HepG2 (cell line): Measurements from ENCODE around the gene ASNS. TPM values are rescaled to one million over a fixed set of nuclear protein-coding genes. Genes with fewer than 3 reads are reported as not detected.
"Not testable (repeated sequence)": the region's sequence is repeated elsewhere in the genome, so short reads cannot be mapped to it uniquely, and the experiment has no call there.

Experiments used
- ATAC-seq: fragments of 200-7000 bp; cut with Tn5 transposase; 3 replicates; pipeline ENCODE4 v1.9.1; 2020; ENCODE audit warnings: mild to moderate bottlenecking, moderate library complexity
- BruUV-seq: library from RNA; stranded (reverse); fragments of 400-500 nt; replicated peaks from 2 replicates; lab custom pipeline; 2021; lab: Mats Ljungman, UMichigan
- CTCF ChIA-PET: fragments of 300-600 bp; formaldehyde crosslinking; extraction: SDS; loops from one replicate; lab custom pipeline; 2021; ENCODE audit warnings: low total read pairs, inconsistent platforms, low intra/inter-chr PET ratio; lab: Yijun Ruan, JAX
- POLR2A ChIA-PET: fragments of 350-600 bp; sonication (Branson Sonifier 250); formaldehyde crosslinking; loops from one replicate; lab custom pipeline; 2020; ENCODE audit warnings: antibody characterized with exemption, inconsistent platforms; lab: Yijun Ruan, JAX
- DNase-seq: peaks from one replicate; pipeline ENCODE4 v3.0.0-alpha.2; 2015; ENCODE audit warnings: low spot score
- FAIRE-seq: peaks from 3 replicates; lab custom pipeline; 2011; peaks lifted over from hg19 to GRCh38; lab: Jason Lieb, UNC
- H2AFZ ChIP-seq: one replicate; pipeline ENCODE4 v1.6.1; 2011; ENCODE audit warnings: low read length, inconsistent platforms
- H3K27ac ChIP-seq: fragments of 300-600 bp; 3 replicates; pipeline ENCODE4 v1.8.0; 2011; ENCODE audit warnings: mixed run types, mild to moderate bottlenecking, mixed read lengths, low read length, inconsistent platforms; ENCODE audit not compliant: insufficient read depth; ENCODE audit errors: extremely low read length
- H3K27me3 ChIP-seq, 2 experiments: fragments of 200-600 bp in 1 of 2; 2 replicates in 1 of 2; 3 replicates in 1 of 2; pipeline versions ENCODE4 v1.6.0 to v1.8.0; 2011; ENCODE audit warnings: low read length in 2 of 2, mild to moderate bottlenecking in 2 of 2, moderate library complexity in 2 of 2, inconsistent platforms in 1 of 2; ENCODE audit not compliant: insufficient read depth in 2 of 2, control insufficient read depth in 1 of 2
- H3K36me3 ChIP-seq, 2 experiments: fragments of 200-600 bp in 1 of 2; replicated peaks in 1 of 2; 2 replicates in 1 of 2; 3 replicates in 1 of 2; pipeline versions ENCODE4 v1.5.1 to v1.8.0; 2011; ENCODE audit warnings: low read length in 2 of 2, inconsistent platforms in 1 of 2; ENCODE audit not compliant: insufficient read depth in 2 of 2, control insufficient read depth in 1 of 2
- H3K4me1 ChIP-seq: 2 replicates; pipeline ENCODE4 v1.5.1; 2012; ENCODE audit warnings: low read length, inconsistent platforms; ENCODE audit not compliant: insufficient read depth
- H3K4me2 ChIP-seq: 2 replicates; pipeline ENCODE4 v1.6.0; 2011; ENCODE audit warnings: low read depth, low read length, inconsistent platforms
- H3K4me3 ChIP-seq, 3 experiments: fragments of 200-600 bp in 1 of 3; sonication (generic), shearing (Covaris generic) in 1 of 3; replicated peaks in 1 of 3; 2 replicates each; pipeline ENCODE4 v1.5.1; 2011 to 2016; ENCODE audit warnings: low read length in 3 of 3, inconsistent platforms in 2 of 3, low read depth in 2 of 3, mild to moderate bottlenecking in 2 of 3, control low read depth in 1 of 3, mixed read lengths in 1 of 3; ENCODE audit not compliant: insufficient read depth in 1 of 3
- H3K79me2 ChIP-seq: one replicate; pipeline ENCODE4 v1.6.1; 2011; ENCODE audit warnings: low read length, inconsistent platforms; ENCODE audit not compliant: insufficient read depth
- H3K9ac ChIP-seq: 2 replicates; pipeline ENCODE4 v1.6.0; 2011; ENCODE audit warnings: mild to moderate bottlenecking, low read depth, low read length, inconsistent platforms; ENCODE audit not compliant: insufficient read depth
- H3K9me3 ChIP-seq: 2 replicates; pipeline ENCODE4 v1.5.1; 2012; ENCODE audit warnings: mild to moderate bottlenecking, low read length
- H4K20me1 ChIP-seq: 2 replicates; pipeline ENCODE4 v1.6.0; 2011; ENCODE audit warnings: inconsistent platforms, mild to moderate bottlenecking, low read length, moderate library complexity; ENCODE audit not compliant: insufficient read depth
- SRSF9 ChIP-seq: fragments of 200-400 bp; formaldehyde crosslinking; IDR thresholded peaks from 2 replicates; pipeline ENCODE4 v1.6.1; 2018; ENCODE audit warnings: borderline replicate concordance, mild to moderate bottlenecking, low read depth, low read length; ENCODE audit not compliant: insufficient read depth, poor library complexity, severe bottlenecking
- WGBS: methylation state at CpG from one replicate; pipeline ENCODE4 v1.1.6; 2017; ENCODE audit warnings: low lambda C conversion rate; 5-methylcytosine and 5-hydroxymethylcytosine counted together
- in situ Hi-C: cut with HindIII; loops from 2 replicates; pipeline ENCODE4 v1.10.0; 2017; ENCODE audit warnings: low pct_unique_long_range_greater_than_20kb; ENCODE audit not compliant: extremely low pct_ligation_motif_present
- intact Hi-C: fragments of 100-400 bp; cut with micrococcal nuclease; formaldehyde crosslinking; loops from one replicate; pipeline ENCODE4 v1.10.0; 2022; ENCODE audit not compliant: unreplicated experiment
- polyA plus RNA-seq, 8 experiments: library from polyadenylated mRNA; depleted of rRNA in 3 of 8; stranded (reverse) in 7 of 8; unstranded in 1 of 8; fragments of >200 nt; fragmentation: Illumina TruSeq in 4 of 8; extraction: Trizol in 4 of 8; gene quantifications; 2 replicates each; pipeline versions ENCODE4 v1.2.1 to v1.2.3, GENCODE V29; 2011 to 2016; ENCODE audit warnings: low read depth in 4 of 8, missing spikeins in 1 of 8, mixed read lengths in 1 of 8; ENCODE audit not compliant: insufficient read depth in 1 of 8
- total RNA-seq, 5 experiments: library from RNA; depleted of rRNA; stranded (reverse); fragments of >200 nt; fragmentation: Illumina TruSeq; extraction: Trizol; gene quantifications; 2 replicates each; pipeline ENCODE4 v1.2.3, GENCODE V29; 2016; ENCODE audit warnings: low read depth in 1 of 5
- TF ChIP-seq, protein P1 (sequence below): sonication (generic); formaldehyde crosslinking; IDR thresholded peaks from 2 replicates; pipeline ENCODE4 v1.8.1; 2023; ENCODE audit warnings: missing genetic modification reagents, inconsistent platforms, borderline replicate concordance

ASNS gene
- total and polyA plus RNA-seq, 2 of the 13 experiments (the other 11 are each of a cell fraction or from before 2014, with no cell fraction given) = 55.0 to 75.1 TPM

- Histone ChIP-seq H3K27me3 (no peaks in the 10 kb centered on the region), H3K4me2 (no peak overlapping the region), H3K36me3 (peaks cover 5 to 49% of the 10 kb centered on the region in 2 experiments), H3K4me1 (peaks cover 4% of the 10 kb centered on the region; the same call in 1 of the 2 replicates), H4K20me1 (no peaks in the 10 kb centered on the region), H3K27ac (no peak overlapping the region), H2AFZ (no peak overlapping the region), H3K79me2 (no peaks in the 10 kb centered on the region), H3K4me3 (no peak overlapping the region), H3K9me3 (no peaks in the 10 kb centered on the region), H3K9ac (no peak overlapping the region)
- 94% methylated on average over 2 of the region's 2 CpGs for WGBS
- TF ChIP-seq, protein P1, sequence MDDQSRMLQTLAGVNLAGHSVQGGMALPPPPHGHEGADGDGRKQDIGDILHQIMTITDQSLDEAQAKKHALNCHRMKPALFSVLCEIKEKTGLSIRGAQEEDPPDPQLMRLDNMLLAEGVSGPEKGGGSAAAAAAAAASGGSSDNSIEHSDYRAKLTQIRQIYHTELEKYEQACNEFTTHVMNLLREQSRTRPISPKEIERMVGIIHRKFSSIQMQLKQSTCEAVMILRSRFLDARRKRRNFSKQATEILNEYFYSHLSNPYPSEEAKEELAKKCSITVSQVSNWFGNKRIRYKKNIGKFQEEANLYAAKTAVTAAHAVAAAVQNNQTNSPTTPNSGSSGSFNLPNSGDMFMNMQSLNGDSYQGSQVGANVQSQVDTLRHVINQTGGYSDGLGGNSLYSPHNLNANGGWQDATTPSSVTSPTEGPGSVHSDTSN = no peak
- no peak for TF ChIP-seq SRSF9
- BruUV-seq = no TSS peak
- no peak for DNase-seq
- ChIA-PET POLR2A (no interaction called here), CTCF (no interaction called here)
- no peak for ATAC-seq
- intact Hi-C loops = no loop called here
- FAIRE-seq = no peak
- in situ Hi-C loops = no loop called here
Observed at GRCh38 chr7:97851683-97852082, 20.5 kb downstream of the ASNS start.

GRCh38 chr7:97850262-97851031 is 21.8 kb downstream of the ASNS start:
- H3K4me1 ChIP-seq, in situ Hi-C loops: not testable (repeated sequence)
- WGBS = 97% methylated on average over 2 of the region's 4 CpGs

More at GRCh38 chr7:97850262-97851031, 21.8 kb downstream of the ASNS start:
- peaks cover 2 to 38% of the 10 kb centered on the region in 2 experiments for H3K36me3 ChIP-seq
- CTCF ChIA-PET, H3K9ac ChIP-seq, ATAC-seq, H3K79me2 ChIP-seq, POLR2A ChIA-PET, DNase-seq, H3K4me3 ChIP-seq, FAIRE-seq, H3K27ac ChIP-seq, intact Hi-C loops, H3K27me3 ChIP-seq, H3K4me2 ChIP-seq, H2AFZ ChIP-seq, H4K20me1 ChIP-seq, BruUV-seq, H3K9me3 ChIP-seq: not testable (repeated sequence)
